GM21529 (cell line): ENCODE data around the gene ADI1.
A peak's percentile ranks its signal among the peaks of the same experiment; 100 is the strongest.
"Not testable (repeated sequence)": the region's sequence is repeated elsewhere in the genome, so short reads cannot be mapped to it uniquely, and the experiment has no call there.

Source experiments
- ATAC-seq: cut with Tn5 transposase; IDR thresholded peaks from one replicate; pipeline ENCODE4 v1.9.1; 2021; ENCODE audit not compliant: unreplicated experiment

ADI1 gene

GRCh38 chr2:3464401-3465005 is 54.8 kb downstream of the ADI1 start:
- ATAC-seq, result no peak

GRCh38 chr2:3463944-3464343 is 55.4 kb downstream of the ADI1 start:
- no peak for ATAC-seq

GRCh38 chr2:3463186-3463835 is 56.0 kb downstream of the ADI1 start:
- ATAC-seq, result no peak

- no peak for ATAC-seq
Measured at GRCh38 chr2:3462493-3463104, 56.7 kb downstream of the ADI1 start.

- ATAC-seq, result peak; percentile 77
Measured at GRCh38 chr2:3461801-3462492, 57.4 kb downstream of the ADI1 start.

GRCh38 chr2:3460831-3461800 is 58.2 kb downstream of the ADI1 start:
- ATAC-seq, result peak; percentile 2

- no peak for ATAC-seq
Measured at GRCh38 chr2:3460156-3460555, 59.2 kb downstream of the ADI1 start.

- ATAC-seq, result no peak
Measured at GRCh38 chr2:3459185-3460015, 59.9 kb downstream of the ADI1 start.

- ATAC-seq, result no peak
Measured at GRCh38 chr2:3458396-3459184, 60.7 kb downstream of the ADI1 start.

GRCh38 chr2:3457524-3458395 is 61.6 kb downstream of the ADI1 start:
- ATAC-seq, result no peak

GRCh38 chr2:3456125-3456524 is 63.2 kb downstream of the ADI1 start:
- no peak for ATAC-seq

GRCh38 chr2:3454802-3455201 is 64.5 kb downstream of the ADI1 start:
- ATAC-seq, result no peak

- ATAC-seq, result not testable (repeated sequence)
Measured at GRCh38 chr2:3454005-3454404, 65.3 kb downstream of the ADI1 start.

- ATAC-seq, result no peak
Measured at GRCh38 chr2:3453190-3453999, 65.9 kb downstream of the ADI1 start.

- no peak for ATAC-seq
Measured at GRCh38 chr2:3451926-3452671, 67.2 kb downstream of the ADI1 start.

- ATAC-seq, result no peak
Measured at GRCh38 chr2:3451169-3451568, 68.2 kb downstream of the ADI1 start.
